OCI-LY7 (cell line): ENCODE results near the gene DCAF7.

ENCODE experiments used
- CTCF ChIP-seq: fragments of 200-600 bp; sonication (generic); conservative IDR thresholded peaks from 2 replicates; pipeline ENCODE4 v1.5.1; 2014; ENCODE audit warnings: mild to moderate bottlenecking, antibody characterized with exemption, low read length, moderate library complexity, mixed read lengths
- EZH2phosphoT487 ChIP-seq: fragments of 200-600 bp; sonication (generic); IDR thresholded peaks from 2 replicates; pipeline ENCODE4 v1.6.1; 2018; ENCODE audit warnings: low read depth, borderline replicate concordance, mild to moderate bottlenecking, mixed run types, antibody characterized with exemption, low read length, moderate library complexity, mixed read lengths

GRCh38 chr17:63629627-63630026 is 79.3 kb downstream of the DCAF7 start:
- TF ChIP-seq CTCF (no peak), EZH2phosphoT487 (no peak)
